SU-DHL-6 (cell line): ENCODE results near the gene GPR161.

Experiments
- CTCF ChIP-seq: fragments of 200-600 bp; sonication (generic); IDR thresholded peaks from one replicate; pipeline ENCODE4 v1.5.1; 2017; ENCODE audit warnings: antibody characterized with exemption, mild to moderate bottlenecking, low read length, moderate library complexity; ENCODE audit not compliant: insufficient read depth, poor library complexity, severe bottlenecking
- EZH2phosphoT487 ChIP-seq: fragments of 200-600 bp; sonication (generic), shearing (Covaris generic); conservative IDR thresholded peaks from 2 replicates; pipeline ENCODE4 v1.6.1; 2018; ENCODE audit warnings: mild to moderate bottlenecking, antibody characterized with exemption, low read length, moderate library complexity, mixed read lengths

GRCh38 chr1:168079761-168080160, 57.0 kb downstream of the GPR161 start:
- TF ChIP-seq CTCF: no peak
- no peak for TF ChIP-seq EZH2phosphoT487
